Common myeloid progenitor, CD34-positive (primary cell): ENCODE measurements around the gene BRICD5.

Experiments
- CTCF ChIA-PET: fragments of 350-600 bp; sonication (Branson Sonifier 250); formaldehyde crosslinking; loops from one replicate; lab custom pipeline; 2021; ENCODE audit warnings: antibody characterized with exemption; lab: Charles Lee
- POLR2A ChIA-PET: fragments of 350-600 bp; sonication (Branson Sonifier 250); formaldehyde crosslinking; loops from one replicate; lab custom pipeline; 2021; ENCODE audit warnings: antibody characterized with exemption; lab: Charles Lee
- DNase-seq, 3 donors: peaks; one replicate each; pipeline versions ENCODE4 v3.0.0 to v3.0.0-alpha.2; 2013
- H3K27ac ChIP-seq, 2 experiments: 1 replicate in 1 of 2; 2 replicates in 1 of 2; pipeline ENCODE4 v1.7.0; 2013; ENCODE audit warnings: inconsistent platforms in 2 of 2, low read length in 2 of 2, mild to moderate bottlenecking in 2 of 2, low read depth in 1 of 2, moderate library complexity in 1 of 2; ENCODE audit not compliant: severe bottlenecking in 2 of 2, insufficient read depth in 1 of 2, poor library complexity in 1 of 2
- H3K27me3 ChIP-seq, 5 experiments: replicated peaks in 2 of 5; 1 replicate in 3 of 5; 2 replicates in 2 of 5; pipeline versions ENCODE4 v1.6.1 to v1.7.0; 2013; ENCODE audit warnings: low read length in 4 of 5, mild to moderate bottlenecking in 2 of 5, moderate library complexity in 2 of 5, inconsistent platforms in 1 of 5; ENCODE audit not compliant: insufficient read depth in 5 of 5, control insufficient read depth in 4 of 5
- H3K36me3 ChIP-seq, 4 experiments: 1 replicate in 2 of 4; 2 replicates in 2 of 4; pipeline versions ENCODE4 v1.6.1 to v1.7.0; 2013; ENCODE audit warnings: low read length in 3 of 4, control low read depth in 1 of 4, mild to moderate bottlenecking in 1 of 4; ENCODE audit not compliant: control insufficient read depth in 4 of 4, insufficient read depth in 4 of 4
- H3K4me1 ChIP-seq, 4 experiments: 1 replicate in 3 of 4; 2 replicates in 1 of 4; pipeline versions ENCODE4 v1.6.1 to v1.7.1; 2013; ENCODE audit warnings: low read length in 3 of 4, mild to moderate bottlenecking in 3 of 4, control low read depth in 1 of 4, inconsistent platforms in 1 of 4, moderate library complexity in 1 of 4; ENCODE audit not compliant: control insufficient read depth in 4 of 4, insufficient read depth in 4 of 4; ENCODE audit errors: control extremely low read depth in 1 of 4
- H3K4me3 ChIP-seq, 7 experiments: 1 replicate in 4 of 7; 2 replicates in 3 of 7; pipeline versions ENCODE4 v1.5.1 to v1.7.0; 2013; ENCODE audit warnings: mild to moderate bottlenecking in 7 of 7, low read length in 6 of 7, moderate library complexity in 6 of 7, inconsistent platforms in 2 of 7, low read depth in 2 of 7, control low read depth in 1 of 7; ENCODE audit not compliant: insufficient read depth in 4 of 7, control insufficient read depth in 1 of 7; ENCODE audit errors: extremely low read depth in 1 of 7
- H3K9me3 ChIP-seq, 5 experiments: 1 replicate in 4 of 5; 2 replicates in 1 of 5; pipeline versions ENCODE4 v1.6.1 to v1.7.1; 2013; ENCODE audit warnings: low read length in 4 of 5, mild to moderate bottlenecking in 2 of 5, inconsistent platforms in 1 of 5, low read depth in 1 of 5, moderate library complexity in 1 of 5; ENCODE audit not compliant: control insufficient read depth in 4 of 5, insufficient read depth in 2 of 5; ENCODE audit errors: control extremely low read depth in 1 of 5
- WGBS: methylation state at CpG from one replicate; pipeline ENCODE4 v1.1.5; 2013; ENCODE audit not compliant: insufficient coverage; 5-methylcytosine and 5-hydroxymethylcytosine counted together

BRICD5 gene

DNA sequence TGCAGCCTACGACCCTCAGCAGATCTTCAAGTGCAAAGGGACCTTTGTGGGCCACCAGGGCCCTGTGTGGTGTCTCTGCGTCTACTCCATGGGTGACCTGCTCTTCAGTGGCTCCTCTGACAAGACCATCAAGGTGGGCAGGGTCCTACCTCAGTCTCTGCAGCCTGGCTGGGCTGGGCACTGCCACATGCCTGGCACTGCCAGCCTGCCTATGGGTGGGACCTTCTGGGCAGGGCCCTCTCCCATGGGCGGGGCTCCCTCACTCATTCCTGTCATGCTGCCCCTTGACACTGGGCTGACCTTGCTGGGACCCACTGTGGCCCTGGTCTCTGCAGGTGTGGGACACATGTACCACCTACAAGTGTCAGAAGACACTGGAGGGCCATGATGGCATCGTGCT lies 36.7 kb downstream of the BRICD5 start:
- ChIA-PET POLR2A (interaction anchor here (0.6 kb wide), 1 partner anchor 44 kb away, joined by 3 read pairs; no protein-coding TSS in a partner anchor), CTCF (no interaction called here)
- H3K27me3 ChIP-seq, result peaks cover 0 to 6% (median 0%) of the 10 kb centered on the region in 5 experiments
- DNase-seq, result no peak
- H3K4me1 ChIP-seq, result no peaks in the 10 kb centered on the region
- WGBS, result 96% methylated on average over 4 of the region's 4 CpGs
- H3K27ac ChIP-seq, result no peak overlapping the region
- H3K4me3 ChIP-seq, result no peak overlapping the region
- peaks cover 2 to 84% (median 48%) of the 10 kb centered on the region in 4 experiments for H3K36me3 ChIP-seq
- no peaks in the 10 kb centered on the region for H3K9me3 ChIP-seq

DNA sequence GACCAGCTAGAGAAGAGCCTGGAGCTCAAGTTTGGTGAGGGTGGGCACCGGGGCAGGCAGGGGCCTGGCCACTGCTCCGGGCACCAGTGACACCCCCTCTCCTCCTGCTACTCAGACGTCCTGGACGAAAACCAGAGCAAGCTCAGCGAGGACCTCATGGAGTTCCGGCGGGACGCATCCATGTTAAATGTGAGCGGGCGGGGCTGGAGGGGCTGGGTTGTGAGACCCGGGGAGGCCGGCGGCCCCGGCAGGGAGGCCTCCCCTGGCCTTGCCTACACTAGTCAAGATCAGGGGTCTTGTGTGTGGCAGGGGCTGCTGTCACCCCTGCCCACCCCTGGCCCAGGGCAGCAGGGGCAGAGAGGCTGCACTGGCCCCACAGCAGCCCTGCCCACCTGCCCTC lies 37.3 kb downstream of the BRICD5 start:
- no peaks in the 10 kb centered on the region for H3K4me1 ChIP-seq
- no peak overlapping the region for H3K4me3 ChIP-seq
- H3K36me3 ChIP-seq, result peaks cover 2 to 88% (median 50%) of the 10 kb centered on the region in 4 experiments
- H3K9me3 ChIP-seq, result no peaks in the 10 kb centered on the region
- ChIA-PET CTCF (interaction anchor here (1.2 kb wide), 1 partner anchor 26 kb away, joined by 3 read pairs; no protein-coding TSS in a partner anchor), POLR2A (interaction anchor here (0.6 kb wide), 1 partner anchor 45 kb away, joined by 3 read pairs; no protein-coding TSS in a partner anchor)
- no peak for DNase-seq
- peaks cover 0 to 4% (median 0%) of the 10 kb centered on the region in 5 experiments for H3K27me3 ChIP-seq
- no peak overlapping the region for H3K27ac ChIP-seq
- WGBS, result 98% methylated on average over 12 of the region's 14 CpGs

GRCh38 chr16:2172688-2173335 lies 37.9 kb downstream of the BRICD5 start:
- H3K4me1 ChIP-seq, result no peaks in the 10 kb centered on the region
- no peak overlapping the region for H3K4me3 ChIP-seq
- no peak overlapping the region for H3K27ac ChIP-seq
- 98% methylated on average over 21 of the region's 29 CpGs for WGBS
- peaks cover 2 to 89% (median 55%) of the 10 kb centered on the region in 4 experiments for H3K36me3 ChIP-seq
- ChIA-PET POLR2A (interaction anchor here (0.6 to 0.7 kb wide), 2 partner anchors 214 to 808 kb away, joined by 3 to 4 read pairs; partner anchors contain the start of gene NDUFB10), CTCF (interaction anchor here (1.2 kb wide), 1 partner anchor 25 kb away, joined by 3 read pairs; no protein-coding TSS in a partner anchor)
- no peak for DNase-seq
- no peaks in the 10 kb centered on the region for H3K27me3 ChIP-seq
- H3K9me3 ChIP-seq, result no peaks in the 10 kb centered on the region

DNA sequence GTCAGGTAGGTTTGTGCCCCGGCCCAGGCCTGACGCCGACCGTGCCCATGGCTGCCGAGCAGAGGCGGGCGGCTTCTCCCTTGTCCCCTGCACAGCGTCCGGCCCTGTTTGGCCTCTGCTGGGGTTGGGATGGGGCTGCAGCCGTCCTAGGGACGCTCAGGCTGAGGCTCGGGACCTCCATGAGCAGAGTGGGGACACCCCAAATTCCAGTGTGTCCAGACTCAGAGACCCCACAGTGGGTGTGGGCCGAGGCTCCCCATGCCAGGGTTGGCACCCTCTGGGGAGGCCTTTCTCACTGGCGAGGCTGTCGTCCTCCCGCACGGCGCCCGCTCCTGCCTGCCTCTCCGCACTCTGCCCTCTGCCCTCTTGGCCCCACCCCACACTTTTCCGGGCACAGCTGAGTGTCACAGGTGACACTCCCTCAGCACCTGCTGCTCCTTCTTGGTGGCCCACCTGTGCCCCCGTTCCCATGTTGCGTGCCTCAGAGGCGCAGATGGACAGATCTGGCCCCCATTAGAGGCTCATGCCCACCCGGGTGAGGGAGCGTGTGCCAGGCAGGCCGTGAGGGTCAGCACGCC lies 39.0 kb downstream of the BRICD5 start:
- ChIA-PET POLR2A (no interaction called here), CTCF (no interaction called here)
- no peaks in the 10 kb centered on the region for H3K27me3 ChIP-seq
- H3K4me1 ChIP-seq, result no peaks in the 10 kb centered on the region
- 98% methylated on average over 25 of the region's 28 CpGs for WGBS
- H3K36me3 ChIP-seq, result peaks cover 2 to 89% (median 57%) of the 10 kb centered on the region in 4 experiments
- no peaks in the 10 kb centered on the region for H3K9me3 ChIP-seq
- no peak for DNase-seq
- no peak overlapping the region for H3K27ac ChIP-seq
- H3K4me3 ChIP-seq, result no peak overlapping the region

- no peaks in the 10 kb centered on the region for H3K9me3 ChIP-seq
- no peak for DNase-seq
- no peak overlapping the region for H3K4me3 ChIP-seq
- no peaks in the 10 kb centered on the region for H3K4me1 ChIP-seq
- ChIA-PET POLR2A (no interaction called here), CTCF (interaction anchor here (0.9 kb wide), 1 partner anchor 17 kb away, joined by 3 read pairs; no protein-coding TSS in a partner anchor)
- H3K27ac ChIP-seq, result no peak overlapping the region
- H3K36me3 ChIP-seq, result peaks cover 2 to 89% (median 56%) of the 10 kb centered on the region in 4 experiments
- H3K27me3 ChIP-seq, result no peaks in the 10 kb centered on the region
- WGBS, result 97% methylated on average over 40 of the region's 47 CpGs
These were observed 39.9 kb downstream of the BRICD5 start for GRCh38 chr16:2170587-2171435.

GRCh38 chr16:2170080-2170479 lies 40.6 kb downstream of the BRICD5 start:
- CTCF ChIA-PET, result interaction anchor here (0.9 kb wide), 1 partner anchor 16 kb away, joined by 3 read pairs; no protein-coding TSS in a partner anchor
- Histone ChIP-seq H3K36me3 (peaks cover 6 to 86% (median 52%) of the 10 kb centered on the region in 4 experiments), H3K27ac (no peak overlapping the region), H3K27me3 (no peaks in the 10 kb centered on the region), H3K4me3 (no peak overlapping the region), H3K9me3 (peaks cover 0 to 3% (median 0%) of the 10 kb centered on the region in 5 experiments), H3K4me1 (no peaks in the 10 kb centered on the region)
- WGBS, result 93% methylated on average over 15 of the region's 18 CpGs
- DNase-seq, result no peak
- POLR2A ChIA-PET, result no interaction called here
